Osteocyte (in vitro differentiated cells): ENCODE results near the gene STK16. TPM values are rescaled to one million over a fixed set of nuclear protein-coding genes. Genes with fewer than 3 reads are reported as not detected.

Experiments used
- DNase-seq: peaks from one replicate; pipeline ENCODE4 v3.0.0; 2021; ENCODE audit warnings: mixed read lengths; ENCODE audit not compliant: unreplicated experiment; ENCODE audit errors: extremely low spot score
- H3K27ac Mint-ChIP-seq: one replicate; pipeline ENCODE4 v1.8.0; 2021; ENCODE audit warnings: mild to moderate bottlenecking, mixed read lengths; ENCODE audit not compliant: unreplicated experiment
- H3K27me3 Mint-ChIP-seq: one replicate; pipeline ENCODE4 v1.8.0; 2021; ENCODE audit warnings: mixed read lengths; ENCODE audit not compliant: unreplicated experiment
- H3K36me3 Mint-ChIP-seq: one replicate; pipeline ENCODE4 v1.8.0; 2021; ENCODE audit warnings: mixed read lengths; ENCODE audit not compliant: unreplicated experiment
- H3K4me1 Mint-ChIP-seq: one replicate; pipeline ENCODE4 v1.8.0; 2021; ENCODE audit warnings: mixed read lengths; ENCODE audit not compliant: unreplicated experiment
- H3K4me3 Mint-ChIP-seq: one replicate; pipeline ENCODE4 v1.8.0; 2021; ENCODE audit warnings: mild to moderate bottlenecking, moderate library complexity, mixed read lengths; ENCODE audit not compliant: unreplicated experiment
- H3K9me3 Mint-ChIP-seq: one replicate; pipeline ENCODE4 v1.8.0; 2021; ENCODE audit warnings: mixed read lengths; ENCODE audit not compliant: unreplicated experiment
- CTCF ChIP-seq: fragments of 200-600 bp; sonication (generic); IDR thresholded peaks from 2 replicates; pipeline ENCODE4 v1.5.0; 2021; ENCODE audit warnings: antibody characterized with exemption, mild to moderate bottlenecking, moderate library complexity
- total RNA-seq: library from RNA; stranded (reverse); gene quantifications from 2 replicates; pipeline ENCODE4 v1.2.1, GENCODE V29; 2021

STK16 gene
- total RNA-seq, 1 donor from 2014 or later: 28.3 TPM

- Mint-ChIP-seq H3K27ac (peak overlapping the region; percentile 41), H3K4me1 (peaks cover 45% of the 10 kb centered on the region), H3K4me3 (peak overlapping the region; percentile 85), H3K9me3 (no peaks in the 10 kb centered on the region), H3K27me3 (no peaks in the 10 kb centered on the region), H3K36me3 (no peaks in the 10 kb centered on the region)
- TF ChIP-seq CTCF: no peak
- DNase-seq: no peak
These were observed 1.3 kb downstream of the STK16 start for GRCh38 chr2:219246559-219246958.

- Mint-ChIP-seq H3K4me3 (no peak overlapping the region), H3K36me3 (no peaks in the 10 kb centered on the region), H3K27ac (peak overlapping the region; percentile 52), H3K4me1 (peaks cover 55% of the 10 kb centered on the region), H3K9me3 (no peaks in the 10 kb centered on the region), H3K27me3 (peaks cover 3% of the 10 kb centered on the region)
- DNase-seq: no peak
- no peak for TF ChIP-seq CTCF
These were observed 2.7 kb downstream of the STK16 start for GRCh38 chr2:219247678-219248642.

GRCh38 chr2:219248845-219249202 lies 3.5 kb downstream of the STK16 start:
- Mint-ChIP-seq H3K4me1 (peaks cover 62% of the 10 kb centered on the region), H3K27ac (peak overlapping the region; percentile 94), H3K36me3 (no peaks in the 10 kb centered on the region), H3K9me3 (no peaks in the 10 kb centered on the region), H3K27me3 (peaks cover 3% of the 10 kb centered on the region), H3K4me3 (no peak overlapping the region)
- TF ChIP-seq CTCF: no peak
- DNase-seq: no peak

GRCh38 chr2:219249203-219249980 lies 4.1 kb downstream of the STK16 start:
- no peak for TF ChIP-seq CTCF
- H3K9me3 Mint-ChIP-seq: no peaks in the 10 kb centered on the region
- H3K27ac Mint-ChIP-seq: peak overlapping the region; percentile 94
- H3K4me3 Mint-ChIP-seq: peak overlapping the region; percentile 7
- no peaks in the 10 kb centered on the region for H3K36me3 Mint-ChIP-seq
- peaks cover 3% of the 10 kb centered on the region for H3K27me3 Mint-ChIP-seq
- peaks cover 62% of the 10 kb centered on the region for H3K4me1 Mint-ChIP-seq
- DNase-seq: no peak
